ENCODE data around the gene CLEC19A.

CLEC19A gene

DNA sequence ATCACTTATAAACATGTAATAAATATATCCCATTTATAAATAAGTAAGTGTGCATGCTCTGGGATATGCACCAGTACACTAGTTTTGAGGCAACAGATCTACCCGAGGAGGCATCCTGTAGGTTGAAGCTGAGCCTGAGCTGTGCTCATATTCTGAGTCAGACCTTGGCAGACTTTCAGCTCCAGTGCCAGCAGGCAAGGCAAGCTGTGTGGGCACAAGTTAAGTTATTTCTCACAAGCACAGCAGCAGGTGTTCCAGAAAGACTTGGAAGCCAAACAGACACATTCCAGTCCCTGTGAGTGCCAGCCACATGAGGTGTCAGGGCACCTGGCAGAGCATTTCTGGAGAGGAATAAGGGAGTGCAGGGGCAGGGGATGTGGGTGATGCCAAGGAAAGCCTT, 1.3 kb upstream of the CLEC19A start:
- Histone ChIP-seq H3K27ac (no peak overlapping the region), H3K4me3 (no peak overlapping the region)
- no peak for DNase-seq (ENCODE audit: low spot score)
- TF ChIP-seq, protein P1, sequence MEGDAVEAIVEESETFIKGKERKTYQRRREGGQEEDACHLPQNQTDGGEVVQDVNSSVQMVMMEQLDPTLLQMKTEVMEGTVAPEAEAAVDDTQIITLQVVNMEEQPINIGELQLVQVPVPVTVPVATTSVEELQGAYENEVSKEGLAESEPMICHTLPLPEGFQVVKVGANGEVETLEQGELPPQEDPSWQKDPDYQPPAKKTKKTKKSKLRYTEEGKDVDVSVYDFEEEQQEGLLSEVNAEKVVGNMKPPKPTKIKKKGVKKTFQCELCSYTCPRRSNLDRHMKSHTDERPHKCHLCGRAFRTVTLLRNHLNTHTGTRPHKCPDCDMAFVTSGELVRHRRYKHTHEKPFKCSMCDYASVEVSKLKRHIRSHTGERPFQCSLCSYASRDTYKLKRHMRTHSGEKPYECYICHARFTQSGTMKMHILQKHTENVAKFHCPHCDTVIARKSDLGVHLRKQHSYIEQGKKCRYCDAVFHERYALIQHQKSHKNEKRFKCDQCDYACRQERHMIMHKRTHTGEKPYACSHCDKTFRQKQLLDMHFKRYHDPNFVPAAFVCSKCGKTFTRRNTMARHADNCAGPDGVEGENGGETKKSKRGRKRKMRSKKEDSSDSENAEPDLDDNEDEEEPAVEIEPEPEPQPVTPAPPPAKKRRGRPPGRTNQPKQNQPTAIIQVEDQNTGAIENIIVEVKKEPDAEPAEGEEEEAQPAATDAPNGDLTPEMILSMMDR (IDR thresholded peaks at IDR 0.05): no peak

DNA sequence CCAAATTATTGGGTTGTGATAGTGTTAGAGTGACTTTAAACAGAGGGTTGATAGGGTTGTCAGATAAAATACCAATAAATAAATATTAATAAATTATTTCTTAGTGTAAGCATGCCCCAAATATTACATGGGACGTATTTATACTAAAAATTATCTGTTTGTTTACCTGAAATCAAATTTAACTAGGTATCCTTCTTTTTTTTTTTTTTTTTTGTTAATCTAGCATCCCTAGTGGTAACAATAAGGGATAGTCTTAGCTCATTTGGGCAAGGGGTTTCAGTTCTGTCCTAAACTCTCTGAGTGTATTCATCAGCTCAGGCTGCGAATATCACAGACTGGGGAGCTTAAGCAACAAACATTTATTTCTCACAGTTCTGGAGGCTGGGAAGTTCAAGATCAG, 1.3 kb downstream of the CLEC19A start:
- Histone ChIP-seq H3K4me3 (no peak overlapping the region), H3K27ac (no peak overlapping the region)
- DNase-seq (ENCODE audit: low spot score): no peak
- TF ChIP-seq, protein P1 (IDR thresholded peaks at IDR 0.05): no peak

DNA sequence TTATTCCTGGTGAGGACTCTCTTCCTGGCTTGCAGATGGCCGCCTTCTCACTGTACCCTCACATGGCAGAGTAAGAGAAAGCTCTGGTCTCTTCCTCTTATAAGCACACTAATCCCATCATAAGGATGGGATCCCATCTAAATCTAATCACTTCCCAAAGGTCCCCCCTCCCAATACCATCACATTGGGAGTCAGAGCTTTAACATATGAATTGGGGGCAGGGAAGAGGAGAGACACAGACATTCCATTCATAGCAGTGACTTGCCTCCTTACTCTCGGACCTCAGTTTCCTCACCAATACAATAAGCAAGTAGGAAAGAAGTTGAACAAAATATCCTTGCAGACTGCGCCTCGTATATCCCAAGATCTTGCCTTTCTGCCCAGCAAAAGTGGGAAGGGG, 1.7 kb downstream of the CLEC19A start:
- DNase-seq (ENCODE audit: low spot score): no peak
- H3K4me3 ChIP-seq: no peak overlapping the region
- TF ChIP-seq, protein P1 (IDR thresholded peaks at IDR 0.05): no peak
- H3K27ac ChIP-seq: no peak overlapping the region

DNA sequence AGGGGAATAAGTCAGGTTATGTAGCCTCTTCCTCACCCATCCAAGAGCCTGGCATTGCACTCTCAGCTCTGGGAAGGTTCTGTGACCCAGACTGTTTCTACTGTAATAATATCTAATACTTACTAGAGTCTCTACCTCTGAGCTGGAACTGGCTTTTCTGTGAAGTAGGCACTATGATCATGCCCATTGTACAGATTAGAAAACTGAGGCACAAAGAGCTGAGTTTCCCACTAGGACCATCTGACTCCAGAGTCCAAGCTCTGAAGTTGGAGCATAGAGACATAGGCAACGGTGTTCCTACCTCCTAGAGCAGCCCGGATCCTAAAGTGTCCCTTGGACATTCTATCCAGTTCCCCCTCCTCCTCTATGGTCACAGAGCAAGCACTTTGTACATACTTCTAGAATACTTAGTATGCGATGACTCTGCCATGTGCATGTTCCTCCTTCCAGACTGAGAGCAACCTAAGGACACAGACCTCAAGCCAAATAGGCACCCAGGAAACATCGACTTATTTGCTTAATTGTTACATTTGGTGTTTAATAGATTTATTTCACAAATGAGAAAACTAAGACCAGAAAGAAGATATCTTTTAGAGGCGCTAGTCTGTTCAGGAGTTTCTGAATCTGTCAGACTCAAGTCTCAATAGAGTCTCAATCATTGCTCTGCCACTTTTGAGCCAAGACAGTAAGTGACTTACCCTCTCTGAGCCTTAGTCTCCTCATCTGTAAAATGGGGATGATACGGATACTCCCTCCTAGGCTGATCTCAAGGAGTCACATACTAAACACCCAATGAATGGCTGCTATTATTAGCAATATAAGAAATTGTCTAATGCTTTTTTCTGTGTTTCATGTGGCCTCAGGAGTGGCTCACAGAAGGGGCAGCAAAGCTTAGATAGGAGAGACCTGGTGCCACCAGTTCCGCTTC, 3.6 kb downstream of the CLEC19A start:
- H3K27ac ChIP-seq: no peak overlapping the region
- no peak for DNase-seq (ENCODE audit: low spot score)

DNA sequence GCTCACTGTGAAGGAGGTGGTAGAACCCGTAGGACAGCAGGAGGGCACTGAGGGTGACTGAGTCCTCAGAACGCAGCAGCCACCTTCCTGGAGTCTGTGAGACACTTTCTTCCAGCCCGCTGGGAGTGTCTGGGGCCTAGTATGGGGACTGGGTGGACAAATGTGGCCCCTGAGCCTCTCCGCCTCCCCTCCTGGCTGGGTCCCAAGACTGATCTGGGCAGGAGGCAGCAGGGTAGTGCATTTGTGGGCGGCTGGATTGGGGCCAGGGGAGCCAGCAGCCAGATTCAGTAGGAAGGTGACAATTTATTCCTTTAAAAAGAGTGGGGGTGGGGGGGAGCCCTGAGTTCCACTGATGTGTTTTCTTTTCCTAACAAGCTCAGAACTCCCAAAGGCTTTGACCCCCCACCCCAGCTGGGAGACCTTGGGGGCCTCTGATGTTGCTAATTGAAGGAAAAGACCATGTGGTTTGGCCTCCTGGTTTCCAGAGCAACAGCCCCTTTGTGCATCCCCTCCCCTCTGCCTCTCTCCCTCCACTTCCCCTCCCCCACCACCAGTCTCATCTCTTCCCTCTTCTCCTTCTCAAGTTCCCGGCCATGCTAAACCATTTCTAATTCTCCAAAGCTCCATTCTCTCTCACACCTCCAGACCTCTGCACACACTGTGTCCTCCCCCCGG, 4.4 kb downstream of the CLEC19A start:
- Histone ChIP-seq H3K27ac (no peak overlapping the region), H3K4me3 (no peak overlapping the region)
- TF ChIP-seq, protein P1 (IDR thresholded peaks at IDR 0.05): no peak
- DNase-seq (ENCODE audit: low spot score): no peak

More for the DNA sequence above, 3.6 kb downstream of the CLEC19A start:
- no peak overlapping the region for H3K4me3 ChIP-seq
- TF ChIP-seq, protein P1 (IDR thresholded peaks at IDR 0.05): no peak

DNA sequence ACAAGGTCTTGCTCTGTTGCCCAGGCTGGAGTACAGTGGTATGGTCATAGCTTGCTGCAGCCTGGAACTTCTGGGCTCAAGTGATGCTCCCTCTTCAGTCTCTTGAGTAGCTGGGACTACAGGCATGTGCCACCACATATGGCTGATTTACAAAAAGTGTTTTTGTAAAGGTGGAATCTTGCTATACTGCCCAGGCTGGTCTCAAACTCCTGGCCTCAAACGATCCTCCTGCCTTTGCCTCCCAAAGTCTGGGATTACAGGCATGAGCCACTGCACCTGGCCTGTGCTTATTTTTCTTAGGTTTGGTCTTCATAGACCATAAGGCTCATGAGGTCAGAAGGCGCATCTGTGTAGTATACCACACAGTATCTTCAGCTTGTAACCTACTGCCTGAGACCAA, 5.3 kb downstream of the CLEC19A start:
- Histone ChIP-seq H3K27ac (no peak overlapping the region), H3K4me3 (no peak overlapping the region)
- DNase-seq (ENCODE audit: low spot score): no peak
- TF ChIP-seq, protein P1 (IDR thresholded peaks at IDR 0.05): no peak
